Lower lobe of right lung (tissue), 2 donors: ENCODE results near the gene RNF6. TPM values are rescaled to one million over a fixed set of nuclear protein-coding genes. Genes with fewer than 3 reads are reported as not detected.

Experiments
- ATAC-seq, 2 donors: fragments of 200-7000 bp; cut with Tn5 transposase; one replicate each; pipeline ENCODE4 v1.9.1; 2020 to 2022; ENCODE audit warnings: mild to moderate bottlenecking in 2 of 2, moderate library complexity in 2 of 2
- DNase-seq: peaks from one replicate; pipeline ENCODE4 v3.0.0-alpha.2; 2020
- H3K27ac ChIP-seq: fragments of 200-600 bp; one replicate; pipeline ENCODE4 v1.8.0; 2022
- H3K27me3 ChIP-seq: fragments of 200-600 bp; one replicate; pipeline ENCODE4 v1.8.0; 2022; ENCODE audit warnings: low read depth
- H3K36me3 ChIP-seq: fragments of 200-600 bp; one replicate; pipeline ENCODE4 v1.8.0; 2022; ENCODE audit warnings: mild to moderate bottlenecking
- H3K4me1 ChIP-seq: fragments of 200-600 bp; one replicate; pipeline ENCODE4 v1.8.0; 2022
- H3K4me3 ChIP-seq: fragments of 200-600 bp; one replicate; pipeline ENCODE4 v1.8.0; 2022; ENCODE audit warnings: mild to moderate bottlenecking
- H3K9me3 ChIP-seq: fragments of 200-600 bp; one replicate; pipeline ENCODE4 v1.8.0; 2022
- CTCF ChIP-seq: fragments of 200-600 bp; IDR thresholded peaks from one replicate; pipeline ENCODE4 v1.8.0; 2022; ENCODE audit warnings: antibody characterized with exemption, mild to moderate bottlenecking
- intact Hi-C: fragments of 100-400 bp; cut with DNase I; formaldehyde crosslinking; loops from one replicate; pipeline ENCODE4 v1.11.0; 2022
- total RNA-seq: library from RNA; stranded (reverse); fragmentation: NEBNext Ultra II Directional; extraction: Animal tissue kit (Norgen Biotek cat#: 25700); gene quantifications from one replicate; pipeline ENCODE4 v1.2.1, GENCODE V29; 2021
- donor health status: DM: no; HTN: yes; CAD: no; lungs with severe emphysema.

The RNF6 gene
- total RNA-seq, 1 donor from 2014 or later: 29.3 TPM

DNA sequence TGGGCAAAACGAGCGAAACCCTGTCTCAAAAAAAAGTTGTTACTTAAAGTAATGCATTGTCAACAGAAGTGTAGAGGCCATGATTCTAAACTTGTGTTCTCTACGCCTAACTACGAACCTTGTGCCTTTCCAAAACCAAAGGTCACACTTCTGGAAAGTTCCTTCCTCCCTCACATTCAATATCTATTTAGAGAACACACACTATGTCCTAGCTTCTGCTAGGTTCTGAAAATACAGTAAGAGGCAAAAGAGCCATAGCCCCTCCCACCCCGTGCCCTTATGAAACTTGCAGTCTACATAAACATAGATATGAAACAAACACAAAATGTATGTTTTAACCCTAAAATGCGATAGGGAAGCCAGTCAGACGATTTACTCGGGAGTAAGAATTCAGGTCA is 36.4 kb downstream of the RNF6 start:
- Histone ChIP-seq H3K27ac (peak overlapping the region; percentile 86), H3K27me3 (no peaks in the 10 kb centered on the region), H3K36me3 (no peaks in the 10 kb centered on the region), H3K4me1 (peaks cover 14% of the 10 kb centered on the region), H3K4me3 (peak overlapping the region; percentile 72), H3K9me3 (no peaks in the 10 kb centered on the region)
- DNase-seq (no peak), ATAC-seq (peak in 1 of 2 donors; percentile 22)
- intact Hi-C loops: loop anchor here (5.0 kb wide), 1 partner anchor 312 kb away; no protein-coding TSS in a partner anchor
- no peak for TF ChIP-seq CTCF

GRCh38 chr13:26184791-26185250 is 37.3 kb downstream of the RNF6 start:
- TF ChIP-seq CTCF: peak; percentile 92
- peak; percentile 57 to 63 for ATAC-seq
- Histone ChIP-seq H3K9me3 (no peaks in the 10 kb centered on the region), H3K4me3 (no peak overlapping the region), H3K27me3 (no peaks in the 10 kb centered on the region), H3K4me1 (peaks cover 14% of the 10 kb centered on the region), H3K27ac (no peak overlapping the region), H3K36me3 (no peaks in the 10 kb centered on the region)
- intact Hi-C loops: loop anchor here (5.0 kb wide), 1 partner anchor 312 kb away; no protein-coding TSS in a partner anchor
- peak; percentile 56 for DNase-seq

DNA sequence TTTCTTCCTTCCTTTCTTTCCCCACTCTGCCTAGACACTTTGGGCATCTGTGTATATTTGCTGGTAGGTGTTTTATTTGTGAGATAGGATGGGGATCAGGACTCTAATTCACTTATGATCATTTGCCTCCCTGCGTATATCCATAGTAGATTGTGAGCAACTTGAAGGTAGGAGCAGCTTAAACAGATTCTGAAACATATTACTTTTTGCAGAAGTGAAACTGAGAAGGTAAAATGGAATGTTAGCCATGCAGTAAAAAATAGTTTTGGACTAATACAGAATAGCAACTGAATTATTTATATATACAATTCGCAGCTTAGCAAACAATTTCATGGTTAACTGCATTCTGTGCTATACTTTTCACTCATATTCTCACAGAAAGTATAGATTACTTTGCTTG is 38.7 kb downstream of the RNF6 start:
- no peak for ATAC-seq
- no peak for TF ChIP-seq CTCF
- H3K4me3 ChIP-seq: no peak overlapping the region
- no peaks in the 10 kb centered on the region for H3K27me3 ChIP-seq
- H3K36me3 ChIP-seq: no peaks in the 10 kb centered on the region
- no peak for DNase-seq
- H3K4me1 ChIP-seq: peaks cover 14% of the 10 kb centered on the region
- intact Hi-C loops: no loop called here
- H3K27ac ChIP-seq: no peak overlapping the region
- H3K9me3 ChIP-seq: no peaks in the 10 kb centered on the region

- intact Hi-C loops: no loop called here
- Histone ChIP-seq H3K27me3 (no peaks in the 10 kb centered on the region), H3K27ac (no peak overlapping the region), H3K4me1 (no peaks in the 10 kb centered on the region), H3K9me3 (no peaks in the 10 kb centered on the region), H3K4me3 (no peak overlapping the region), H3K36me3 (no peaks in the 10 kb centered on the region)
- ATAC-seq (no peak), DNase-seq (no peak)
- TF ChIP-seq CTCF: no peak
Measured at GRCh38 chr13:26179344-26179743, 42.8 kb downstream of the RNF6 start.

GRCh38 chr13:26168835-26169234 is 53.3 kb downstream of the RNF6 start:
- intact Hi-C loops: no loop called here
- H3K4me3 ChIP-seq: no peak overlapping the region
- H3K36me3 ChIP-seq: no peaks in the 10 kb centered on the region
- H3K4me1 ChIP-seq: no peaks in the 10 kb centered on the region
- no peak for TF ChIP-seq CTCF
- DNase-seq (no peak), ATAC-seq (no peak)
- H3K9me3 ChIP-seq: no peaks in the 10 kb centered on the region
- no peak overlapping the region for H3K27ac ChIP-seq
- no peaks in the 10 kb centered on the region for H3K27me3 ChIP-seq
